ENCODE data around the gene IFT81. TPM values are rescaled to one million over a fixed set of nuclear protein-coding genes. Genes with fewer than 3 reads are reported as not detected.
"Not testable (repeated sequence)": the region's sequence is repeated elsewhere in the genome, so short reads cannot be mapped to it uniquely, and the experiment has no call there.

Gene IFT81
- total RNA-seq, 2 experiments from 2014 or later: 3.5 TPM

DNA sequence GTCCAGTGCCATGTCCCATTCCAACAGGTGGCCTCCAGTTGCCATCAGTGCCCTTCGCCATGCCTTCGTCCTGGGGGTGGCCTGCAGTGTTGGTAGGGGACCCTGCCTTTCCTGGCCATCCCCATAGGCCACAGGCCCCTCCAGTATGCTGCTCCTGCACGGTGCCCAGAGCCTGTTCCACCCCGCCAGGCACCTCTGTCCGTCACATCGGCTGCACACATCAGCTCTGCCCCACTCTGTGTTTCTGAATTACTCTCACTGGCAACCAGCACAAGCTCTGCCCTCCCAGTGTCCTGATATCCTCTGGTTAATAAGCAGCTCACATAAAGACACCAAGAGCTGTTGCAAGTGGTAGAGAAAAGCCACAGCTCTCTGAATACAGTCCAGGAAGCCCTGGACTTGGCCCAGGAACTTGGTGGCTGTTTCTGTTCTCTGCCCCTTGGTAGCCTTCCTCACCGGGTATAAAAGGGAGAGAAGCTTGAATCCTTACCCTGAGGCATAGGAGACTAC, 125.6 kb downstream of the IFT81 start:
- Mint-ChIP-seq H3K4me1 (no peaks in the 10 kb centered on the region), H3K27me3 (no peaks in the 10 kb centered on the region), H3K27ac (no peak overlapping the region), H3K9me3 (ENCODE audit: low read depth) (no peaks in the 10 kb centered on the region), H3K4me3 (no peak overlapping the region), H3K36me3 (ENCODE audit: low read depth) (no peaks in the 10 kb centered on the region)
- DNase-seq: no peak
- intact Hi-C loops (cut with DNase I, micrococcal nuclease): no loop called here
- ChIA-PET CTCF (interaction anchor here (0.9 to 1.9 kb wide), 2 partner anchors 10 to 43 kb away, joined by 3 to 7 read pairs; no protein-coding TSS in a partner anchor), POLR2A (no interaction called here)
- no peak for ATAC-seq

DNA sequence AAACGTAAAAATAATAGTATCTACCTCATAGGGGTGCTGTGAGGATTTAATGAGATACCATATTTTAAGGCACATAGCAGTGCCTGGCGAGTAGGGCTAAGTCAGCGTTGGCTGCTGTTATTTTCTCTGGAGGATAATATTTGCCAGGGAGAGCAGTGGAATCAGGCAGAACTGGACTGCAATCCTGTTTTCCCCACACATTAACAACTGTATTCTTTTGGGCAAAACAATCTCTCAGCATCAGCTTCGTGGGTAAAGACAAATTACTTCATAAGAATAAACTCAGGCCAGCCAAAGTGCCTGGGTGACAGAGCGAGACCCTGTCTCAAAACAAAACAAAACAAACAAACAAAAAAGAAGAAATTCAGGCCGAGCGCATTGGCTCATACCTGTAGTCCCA, 127.2 kb downstream of the IFT81 start:
- intact Hi-C loops (cut with DNase I, micrococcal nuclease): no loop called here
- ChIA-PET POLR2A (no interaction called here), CTCF (interaction anchor here (0.6 kb wide), 1 partner anchor 180 kb away, joined by 5 read pairs; no protein-coding TSS in a partner anchor)
- no peaks in the 10 kb centered on the region for H3K4me1 Mint-ChIP-seq
- H3K36me3 Mint-ChIP-seq (ENCODE audit: low read depth): no peaks in the 10 kb centered on the region
- no peak overlapping the region for H3K27ac Mint-ChIP-seq
- H3K27me3 Mint-ChIP-seq: no peaks in the 10 kb centered on the region
- no peaks in the 10 kb centered on the region for H3K9me3 Mint-ChIP-seq (ENCODE audit: low read depth)
- DNase-seq (no peak), ATAC-seq (no peak)
- H3K4me3 Mint-ChIP-seq: no peak overlapping the region

DNA sequence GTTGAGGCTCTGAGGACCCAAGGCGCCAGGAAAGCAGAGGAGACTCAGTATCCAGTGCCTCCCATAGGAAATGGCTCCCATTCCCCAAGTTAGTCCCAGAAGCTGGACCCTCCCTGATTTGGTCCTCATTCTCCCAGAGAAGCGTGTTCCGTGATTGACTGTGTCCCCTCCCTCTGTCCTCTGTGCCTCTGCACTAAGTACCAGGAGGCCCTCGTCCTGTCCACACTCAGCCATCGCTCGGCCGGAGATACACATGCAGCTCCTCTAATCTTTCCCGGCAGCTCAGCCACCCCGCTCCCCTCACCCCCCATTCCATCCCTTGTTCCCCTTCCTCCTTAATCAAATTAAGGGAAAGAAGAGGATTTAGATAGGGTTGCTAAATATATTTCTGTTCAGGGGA, 128.6 kb downstream of the IFT81 start:
- Mint-ChIP-seq H3K27me3 (no peaks in the 10 kb centered on the region), H3K4me3 (no peak overlapping the region), H3K4me1 (no peaks in the 10 kb centered on the region), H3K9me3 (ENCODE audit: low read depth) (no peaks in the 10 kb centered on the region), H3K27ac (no peak overlapping the region), H3K36me3 (ENCODE audit: low read depth) (no peaks in the 10 kb centered on the region)
- ChIA-PET POLR2A (no interaction called here), CTCF (no interaction called here)
- ATAC-seq: no peak
- intact Hi-C loops (cut with DNase I, micrococcal nuclease): no loop called here
- no peak for DNase-seq

DNA sequence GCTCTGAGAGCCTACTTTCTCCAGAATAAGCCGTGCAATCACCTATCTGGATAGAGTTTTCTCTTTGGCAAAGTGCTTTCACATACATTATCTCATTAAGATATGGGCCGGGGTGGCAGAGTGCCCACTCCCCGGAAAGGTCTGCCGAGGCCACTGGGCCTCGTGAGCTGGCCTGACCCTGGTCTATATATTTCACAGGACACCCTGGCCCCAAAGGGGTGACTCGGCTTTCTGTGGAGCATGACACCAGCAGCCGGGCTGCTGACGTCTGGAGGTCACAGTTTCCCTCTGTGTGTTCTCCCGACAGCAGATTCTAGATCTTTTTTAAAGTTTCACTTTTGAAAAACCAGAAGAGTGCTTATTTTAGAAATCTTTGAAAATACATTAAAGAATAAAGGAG, 129.0 kb downstream of the IFT81 start:
- no peak for ATAC-seq
- H3K27ac Mint-ChIP-seq: no peak overlapping the region
- intact Hi-C loops (cut with DNase I, micrococcal nuclease): no loop called here
- CTCF ChIA-PET: no interaction called here
- no peaks in the 10 kb centered on the region for H3K9me3 Mint-ChIP-seq (ENCODE audit: low read depth)
- POLR2A ChIA-PET: no interaction called here
- H3K36me3 Mint-ChIP-seq (ENCODE audit: low read depth): no peaks in the 10 kb centered on the region
- H3K27me3 Mint-ChIP-seq: no peaks in the 10 kb centered on the region
- H3K4me3 Mint-ChIP-seq: no peak overlapping the region
- H3K4me1 Mint-ChIP-seq: no peaks in the 10 kb centered on the region
- DNase-seq: no peak

DNA sequence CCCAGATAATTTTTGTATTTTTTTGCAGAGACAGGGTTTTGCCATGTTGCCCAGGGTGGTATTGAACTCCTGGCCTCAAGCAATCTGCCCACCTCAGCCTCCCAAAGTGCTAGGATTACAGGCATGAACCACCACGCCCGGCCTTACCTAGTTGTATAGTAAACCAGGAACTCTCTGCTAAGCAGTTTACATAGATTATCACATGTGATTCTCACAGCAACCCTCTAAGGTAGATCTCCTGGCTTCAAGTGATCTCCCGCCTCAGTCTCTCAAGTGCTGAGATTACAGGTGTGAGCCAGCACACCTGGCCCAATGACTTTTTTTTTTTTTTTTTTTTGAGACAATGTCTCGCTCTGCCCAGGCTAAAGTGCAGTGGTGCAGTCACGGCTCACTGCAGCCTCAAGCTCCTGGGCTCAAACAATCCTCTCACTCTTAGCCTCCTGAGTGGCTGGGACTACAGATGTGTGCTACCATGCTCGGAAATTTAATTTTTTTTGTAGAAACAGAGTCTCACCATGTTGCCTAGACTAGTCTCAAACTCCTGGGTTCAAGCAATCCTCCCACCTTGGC, 130.9 kb downstream of the IFT81 start:
- intact Hi-C loops (cut with DNase I, micrococcal nuclease): no loop called here

DNA sequence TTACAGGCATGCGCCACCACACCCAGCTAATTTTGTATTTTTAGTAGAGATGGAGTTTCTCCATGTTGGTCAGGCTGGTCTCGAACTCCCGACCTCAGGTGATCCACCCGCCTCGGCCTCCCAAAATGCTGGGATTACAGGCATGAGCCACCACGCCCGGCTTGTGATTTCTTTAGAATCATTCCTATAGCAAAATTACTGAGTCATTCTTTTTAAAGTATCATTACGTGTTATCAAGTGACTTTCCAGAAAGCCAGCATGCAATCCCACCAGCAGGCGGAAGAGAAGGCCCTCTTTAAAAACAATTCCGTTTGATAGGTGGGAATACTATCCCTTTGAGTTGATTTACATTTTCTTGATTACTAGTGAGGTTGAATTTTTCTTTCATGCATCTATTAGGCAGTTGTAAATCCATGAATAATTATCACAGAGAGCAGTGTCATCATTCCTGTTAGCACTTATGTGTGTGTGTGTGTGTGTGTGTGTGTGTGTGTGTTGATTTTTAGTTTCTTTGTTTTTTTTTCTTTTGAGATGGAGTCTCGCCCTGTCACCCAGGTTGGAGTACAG, 131.8 kb downstream of the IFT81 start:
- H3K27me3 Mint-ChIP-seq, CTCF ChIA-PET: not testable (repeated sequence)

More for the DNA sequence above, 130.9 kb downstream of the IFT81 start:
- Mint-ChIP-seq H3K4me1 (no peaks in the 10 kb centered on the region), H3K27ac (no peak overlapping the region), H3K9me3 (ENCODE audit: low read depth) (no peaks in the 10 kb centered on the region), H3K4me3 (no peak overlapping the region), H3K36me3 (ENCODE audit: low read depth) (no peaks in the 10 kb centered on the region), H3K27me3 (no peaks in the 10 kb centered on the region)
- ChIA-PET CTCF (interaction anchor here (0.6 to 0.7 kb wide), 2 partner anchors 639 to 1830 kb away, joined by 3 read pairs; no protein-coding TSS in a partner anchor), POLR2A (no interaction called here)
- no peak for ATAC-seq
- DNase-seq: no peak

DNA sequence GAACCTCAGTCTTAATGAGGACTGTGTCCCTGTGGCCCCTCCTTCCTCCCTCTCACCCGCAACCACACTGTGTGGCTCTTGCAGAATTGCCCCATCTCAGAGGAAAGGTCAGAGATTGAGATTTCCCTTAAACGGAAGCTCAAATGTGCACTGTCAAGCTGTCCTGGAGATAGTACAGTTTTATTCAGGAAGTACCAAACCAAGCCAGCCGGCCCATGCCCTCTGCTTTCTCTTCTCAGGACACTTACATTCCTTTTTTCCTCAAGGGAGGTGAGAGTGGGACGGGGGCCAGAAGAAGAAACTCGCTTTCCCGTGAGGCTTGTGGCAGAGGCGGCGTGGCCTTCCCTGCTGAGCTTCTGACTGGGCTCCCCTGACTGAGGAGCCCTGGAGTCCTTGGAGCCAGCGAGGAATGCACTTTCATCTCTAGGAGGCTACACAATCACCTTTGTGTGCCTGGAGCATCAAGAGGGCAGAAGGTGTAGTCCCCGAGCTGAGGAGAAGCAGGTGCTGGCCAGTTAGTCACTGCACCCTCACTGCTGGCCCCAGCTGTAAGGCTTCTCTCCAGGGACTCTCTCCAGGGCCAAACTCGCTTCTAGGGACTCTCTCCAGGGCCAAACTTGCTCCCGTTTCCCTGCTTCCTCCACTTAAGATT, 132.7 kb downstream of the IFT81 start:
- no peak for DNase-seq
- intact Hi-C loops (cut with DNase I, micrococcal nuclease): no loop called here
- Mint-ChIP-seq H3K27ac (no peak overlapping the region), H3K27me3 (no peaks in the 10 kb centered on the region), H3K9me3 (ENCODE audit: low read depth) (no peaks in the 10 kb centered on the region), H3K36me3 (ENCODE audit: low read depth) (no peaks in the 10 kb centered on the region), H3K4me3 (no peak overlapping the region), H3K4me1 (no peaks in the 10 kb centered on the region)
- CTCF ChIA-PET: no interaction called here
- no peak for ATAC-seq
- POLR2A ChIA-PET: no interaction called here

More for the DNA sequence above, 131.8 kb downstream of the IFT81 start:
- H3K36me3 Mint-ChIP-seq (ENCODE audit: low read depth); H3K4me3 Mint-ChIP-seq; DNase-seq; H3K4me1 Mint-ChIP-seq; H3K9me3 Mint-ChIP-seq (ENCODE audit: low read depth); ATAC-seq; POLR2A ChIA-PET; H3K27ac Mint-ChIP-seq; intact Hi-C loops (cut with DNase I, micrococcal nuclease): not testable (repeated sequence)

DNA sequence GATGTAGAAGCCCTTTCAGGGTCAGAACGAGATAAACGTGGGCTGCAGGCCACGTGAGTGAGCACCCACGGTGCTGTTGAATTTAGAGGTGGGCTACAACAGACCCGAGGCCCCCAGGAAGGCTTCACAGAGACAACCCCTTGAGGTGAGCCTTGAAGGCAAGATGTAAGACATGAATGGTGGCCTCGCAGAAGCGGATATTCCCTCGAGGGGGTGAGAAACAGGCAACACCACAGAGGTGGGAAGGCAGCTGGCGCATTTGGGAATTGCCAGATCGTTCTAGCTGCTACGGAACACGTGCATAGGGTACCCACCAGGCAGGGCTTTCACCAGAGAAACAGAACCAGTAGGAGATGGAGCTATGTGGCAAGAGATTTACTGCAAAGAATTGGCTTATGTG, 134.3 kb downstream of the IFT81 start:
- no peak for ATAC-seq
- no peak for DNase-seq
- ChIA-PET POLR2A (no interaction called here), CTCF (interaction anchor here (0.6 kb wide), 1 partner anchor 993 kb away, joined by 3 read pairs; no protein-coding TSS in a partner anchor)
- intact Hi-C loops (cut with DNase I, micrococcal nuclease): no loop called here
- H3K4me1 Mint-ChIP-seq: no peaks in the 10 kb centered on the region
- no peak overlapping the region for H3K27ac Mint-ChIP-seq
- H3K9me3 Mint-ChIP-seq (ENCODE audit: low read depth): no peaks in the 10 kb centered on the region
- no peak overlapping the region for H3K4me3 Mint-ChIP-seq
- H3K27me3 Mint-ChIP-seq: no peaks in the 10 kb centered on the region
- H3K36me3 Mint-ChIP-seq (ENCODE audit: low read depth): no peaks in the 10 kb centered on the region

DNA sequence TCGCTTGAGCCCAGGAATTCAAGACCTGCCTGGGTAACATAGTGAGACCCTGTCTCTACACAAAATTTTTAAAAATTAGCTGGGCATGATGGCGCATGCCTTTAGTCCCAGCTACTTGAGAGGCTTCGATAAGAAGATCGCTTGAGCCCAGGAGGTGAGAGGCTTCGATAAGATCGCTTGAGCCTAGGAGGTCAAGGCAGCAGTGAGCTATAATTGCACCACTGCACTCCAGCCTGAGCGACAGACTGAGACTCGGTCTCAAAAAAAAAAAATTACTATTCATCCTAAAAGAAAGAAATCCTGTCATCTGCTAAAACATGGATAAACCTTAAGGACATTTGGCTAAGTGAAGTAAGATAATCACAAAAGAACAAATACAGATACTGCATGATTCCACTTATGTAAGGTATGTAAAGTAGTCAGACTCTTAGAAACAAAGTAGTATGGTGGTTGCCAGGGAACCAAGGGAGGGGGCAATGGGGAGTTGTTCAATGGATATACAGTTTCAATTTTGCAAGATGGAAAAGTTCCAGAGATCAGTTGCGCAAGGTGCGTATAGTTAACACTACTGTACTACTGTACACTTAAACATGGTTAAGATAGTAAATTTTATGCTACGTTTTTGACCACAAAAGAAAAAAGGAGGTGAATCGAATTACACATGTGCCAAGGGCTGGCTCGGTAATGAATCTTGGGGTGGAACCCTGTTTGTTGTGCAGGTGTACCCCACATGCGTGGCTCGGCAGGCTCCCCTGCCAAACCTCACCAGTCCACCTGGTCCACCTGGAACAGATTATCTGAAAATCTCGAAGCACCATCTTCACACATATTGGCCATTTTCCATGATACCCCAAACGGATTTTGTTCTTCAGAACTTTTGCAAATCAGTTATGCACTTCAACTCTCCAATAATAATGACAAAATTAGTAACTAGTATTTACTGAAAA, 138.6 kb downstream of the IFT81 start:
- Mint-ChIP-seq H3K9me3 (ENCODE audit: low read depth) (no peaks in the 10 kb centered on the region), H3K4me1 (no peaks in the 10 kb centered on the region), H3K27ac (no peak overlapping the region), H3K36me3 (ENCODE audit: low read depth) (no peaks in the 10 kb centered on the region), H3K27me3 (no peaks in the 10 kb centered on the region), H3K4me3 (no peak overlapping the region)
- CTCF ChIA-PET: no interaction called here
- DNase-seq (no peak), ATAC-seq (no peak)
- POLR2A ChIA-PET: no interaction called here
- intact Hi-C loops (cut with DNase I, micrococcal nuclease): no loop called here

DNA sequence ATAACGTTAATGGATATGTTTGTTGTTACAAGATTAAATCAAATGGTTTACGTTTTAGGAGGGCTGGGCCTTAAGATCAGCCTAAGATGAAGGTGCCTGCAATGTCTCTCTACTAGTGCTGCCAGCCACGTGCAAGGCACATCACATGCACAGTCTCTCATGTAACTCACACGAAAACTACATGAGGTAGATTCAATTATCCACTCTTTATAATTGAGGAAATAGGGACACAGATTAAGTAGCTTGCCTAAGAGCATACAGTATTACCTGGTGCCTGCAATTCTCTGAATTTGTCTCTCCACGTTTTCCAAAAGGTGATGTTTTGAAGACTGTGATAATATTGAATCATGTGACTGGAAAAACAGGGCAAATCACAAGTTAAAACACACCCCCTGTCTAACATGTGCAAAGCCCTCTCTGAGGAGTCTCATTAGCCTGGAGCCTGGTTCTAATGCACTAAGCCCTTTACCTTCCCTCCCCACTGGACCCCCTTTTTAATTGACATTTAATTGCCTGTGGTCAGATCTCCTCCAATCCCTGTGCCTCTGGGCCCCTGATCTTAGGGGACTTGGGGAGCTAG, 142.3 kb downstream of the IFT81 start:
- intact Hi-C loops (cut with DNase I, micrococcal nuclease): no loop called here
- Mint-ChIP-seq H3K9me3 (ENCODE audit: low read depth) (no peaks in the 10 kb centered on the region), H3K36me3 (ENCODE audit: low read depth) (no peaks in the 10 kb centered on the region), H3K4me3 (no peak overlapping the region), H3K27me3 (no peaks in the 10 kb centered on the region), H3K27ac (no peak overlapping the region), H3K4me1 (no peaks in the 10 kb centered on the region)
- ChIA-PET POLR2A (no interaction called here), CTCF (interaction anchor here (0.6 kb wide), 1 partner anchor 167 kb away, joined by 4 read pairs; no protein-coding TSS in a partner anchor)
- ATAC-seq (no peak), DNase-seq (no peak)

DNA sequence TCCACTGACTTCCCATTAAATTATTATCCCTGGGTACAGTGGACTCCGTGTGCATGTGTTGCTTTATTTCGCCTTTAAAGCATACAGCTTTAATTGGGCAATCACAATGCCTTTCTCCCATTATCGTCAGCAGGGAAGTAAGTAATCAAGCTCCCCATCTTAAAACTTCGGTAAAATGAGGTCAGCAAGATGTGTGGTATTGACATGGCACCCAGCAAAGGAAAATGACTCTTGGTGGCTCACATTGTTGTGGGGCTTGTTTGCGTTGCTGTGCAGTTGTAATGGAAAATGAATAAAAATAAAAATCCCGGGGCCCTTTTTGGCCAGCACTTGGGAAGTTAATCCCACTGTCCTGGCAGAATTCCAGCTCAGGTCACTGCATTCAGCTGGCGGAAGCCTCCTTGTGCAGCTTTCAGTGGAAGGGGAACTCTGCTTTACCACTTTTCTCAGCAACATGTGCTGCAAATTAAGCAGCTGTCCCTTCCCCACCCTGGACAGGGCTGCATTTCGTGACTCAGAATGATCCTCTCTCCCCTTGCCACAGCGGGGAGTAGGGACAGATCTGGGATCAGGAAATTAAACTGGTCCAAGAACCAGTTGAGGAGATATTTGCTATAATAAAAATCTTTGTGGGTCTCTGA, 142.9 kb downstream of the IFT81 start:
- DNase-seq (no peak), ATAC-seq (no peak)
- H3K27me3 Mint-ChIP-seq: no peaks in the 10 kb centered on the region
- no peaks in the 10 kb centered on the region for H3K4me1 Mint-ChIP-seq
- intact Hi-C loops (cut with DNase I, micrococcal nuclease): no loop called here
- H3K27ac Mint-ChIP-seq: no peak overlapping the region
- ChIA-PET POLR2A (no interaction called here), CTCF (interaction anchor here (0.6 to 0.9 kb wide), 2 partner anchors 10 to 167 kb away, joined by 3 to 4 read pairs; no protein-coding TSS in a partner anchor)
- H3K36me3 Mint-ChIP-seq (ENCODE audit: low read depth): no peaks in the 10 kb centered on the region
- H3K9me3 Mint-ChIP-seq (ENCODE audit: low read depth): no peaks in the 10 kb centered on the region
- H3K4me3 Mint-ChIP-seq: no peak overlapping the region
